Hindlimb muscle (tissue), 1 donor: Measurements from ENCODE around the gene BDNF. TPM values are rescaled to one million over a fixed set of nuclear protein-coding genes. Genes with fewer than 3 reads are reported as not detected.
"Not testable (repeated sequence)": the region's sequence is repeated elsewhere in the genome, so short reads cannot be mapped to it uniquely, and the experiment has no call there.

Experiments used
- DNase-seq: peaks from one replicate; pipeline ENCODE4 v3.0.0-alpha.2; 2013
- polyA plus RNA-seq: library from polyadenylated mRNA; unstranded; fragments of 120-200 nt; gene quantifications from one replicate; pipeline ENCODE4 v1.2.1, GENCODE V29; 2013; ENCODE audit not compliant: insufficient read length

Gene BDNF
- polyA plus RNA-seq: 1.0 TPM

- peak; percentile 34 for DNase-seq
Observed at GRCh38 chr11:27700351-27701301, at the start of gene BDNF. Gene BDNF (minus strand): TSS chr11:27700455. CDS start chr11:27658564, 41,891 bp downstream.

- DNase-seq: no peak
Observed at GRCh38 chr11:27740362-27741013, 40.2 kb upstream of the BDNF start.

GRCh38 chr11:27735281-27735680 lies 35.0 kb upstream of the BDNF start:
- no peak for DNase-seq

DNA sequence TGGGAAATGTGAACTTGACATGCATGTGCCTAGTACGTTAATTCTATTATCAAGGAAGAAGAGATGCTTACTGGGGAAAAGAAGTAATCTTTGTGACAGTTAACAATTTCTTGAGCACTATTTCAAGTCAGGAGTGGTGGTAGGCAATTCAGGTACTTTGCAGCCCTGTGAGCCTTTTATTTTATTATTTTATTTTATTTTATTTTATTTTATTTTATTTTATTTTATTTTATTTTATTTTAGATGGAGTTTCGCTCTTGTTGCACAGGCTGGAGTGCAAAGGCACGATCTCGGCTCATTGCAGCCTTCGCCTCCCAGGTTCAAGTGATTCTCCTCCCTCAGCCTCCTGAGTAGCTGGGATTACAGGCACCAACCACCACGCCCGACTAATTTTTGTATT lies 31.5 kb upstream of the BDNF start:
- not testable (repeated sequence) for DNase-seq

- no peak for DNase-seq
Observed at GRCh38 chr11:27726981-27727380, 26.7 kb upstream of the BDNF start.

GRCh38 chr11:27723687-27724086 lies 23.4 kb upstream of the BDNF start:
- DNase-seq: no peak

DNA sequence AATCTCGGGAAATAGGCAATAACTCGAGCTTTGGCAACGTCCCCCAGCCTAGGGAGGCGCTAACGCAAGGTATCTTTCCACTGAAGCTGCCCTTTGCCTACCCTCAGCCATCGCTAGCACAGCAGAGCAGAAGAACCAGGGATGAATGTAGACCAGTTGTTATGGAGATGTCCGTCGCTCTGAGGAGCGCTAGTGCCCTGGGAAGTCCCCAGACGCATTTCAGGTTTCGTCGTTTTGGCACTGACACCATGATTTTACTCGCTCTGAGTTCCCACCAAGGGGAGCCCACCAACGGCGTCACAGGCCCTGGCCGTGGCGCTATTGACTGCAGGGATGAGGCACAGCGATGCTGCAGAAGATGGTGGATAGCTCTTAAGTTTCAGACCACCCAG lies 22.7 kb upstream of the BDNF start:
- no peak for DNase-seq

DNA sequence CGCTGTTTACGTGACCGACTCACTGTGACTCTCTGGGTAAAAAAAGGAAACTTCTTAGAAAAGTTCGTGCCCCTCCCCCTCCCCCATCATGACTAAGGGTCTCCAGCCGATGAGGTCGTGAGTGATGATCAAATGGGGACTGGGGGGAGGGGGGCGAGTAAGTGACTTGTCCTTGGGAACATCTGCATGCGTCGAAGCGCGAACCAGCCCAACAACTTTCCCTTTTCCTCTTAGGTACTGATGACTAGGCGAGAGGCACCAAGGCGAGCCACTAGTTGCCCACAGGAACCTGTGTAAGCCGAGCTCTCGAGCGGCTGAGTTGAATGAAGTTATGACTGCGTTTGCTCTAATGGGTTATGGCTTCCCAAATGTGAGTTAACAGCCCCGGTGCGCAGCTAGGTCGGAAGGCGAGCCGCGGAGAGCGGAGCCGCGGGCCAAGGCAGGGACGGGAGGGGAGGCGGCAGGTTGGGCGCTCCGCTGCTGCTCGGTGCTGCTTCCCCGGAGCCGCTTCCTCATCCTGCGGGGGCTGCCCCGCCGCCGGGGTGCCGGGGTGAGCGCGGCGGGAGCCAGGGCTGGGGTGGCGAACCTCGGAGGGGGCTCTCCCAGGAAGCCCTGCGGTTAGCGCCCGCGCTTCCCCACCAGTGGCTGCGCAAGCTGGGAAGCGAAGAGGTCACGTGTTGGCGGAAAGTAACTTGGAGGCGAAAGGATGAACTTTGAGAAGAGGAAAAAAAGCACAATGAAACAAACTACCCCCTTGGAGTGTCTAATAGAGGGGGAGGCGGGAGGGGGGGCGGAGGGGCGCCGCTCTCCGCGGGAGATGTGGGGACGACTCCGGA lies 22.1 kb upstream of the BDNF start:
- no peak for DNase-seq

GRCh38 chr11:27721264-27722116 lies 21.2 kb upstream of the BDNF start:
- no peak for DNase-seq

- peak; percentile 50 for DNase-seq
Observed at GRCh38 chr11:27720277-27720830, 20.1 kb upstream of the BDNF start.

GRCh38 chr11:27719546-27719925 lies 19.3 kb upstream of the BDNF start:
- no peak for DNase-seq

DNA sequence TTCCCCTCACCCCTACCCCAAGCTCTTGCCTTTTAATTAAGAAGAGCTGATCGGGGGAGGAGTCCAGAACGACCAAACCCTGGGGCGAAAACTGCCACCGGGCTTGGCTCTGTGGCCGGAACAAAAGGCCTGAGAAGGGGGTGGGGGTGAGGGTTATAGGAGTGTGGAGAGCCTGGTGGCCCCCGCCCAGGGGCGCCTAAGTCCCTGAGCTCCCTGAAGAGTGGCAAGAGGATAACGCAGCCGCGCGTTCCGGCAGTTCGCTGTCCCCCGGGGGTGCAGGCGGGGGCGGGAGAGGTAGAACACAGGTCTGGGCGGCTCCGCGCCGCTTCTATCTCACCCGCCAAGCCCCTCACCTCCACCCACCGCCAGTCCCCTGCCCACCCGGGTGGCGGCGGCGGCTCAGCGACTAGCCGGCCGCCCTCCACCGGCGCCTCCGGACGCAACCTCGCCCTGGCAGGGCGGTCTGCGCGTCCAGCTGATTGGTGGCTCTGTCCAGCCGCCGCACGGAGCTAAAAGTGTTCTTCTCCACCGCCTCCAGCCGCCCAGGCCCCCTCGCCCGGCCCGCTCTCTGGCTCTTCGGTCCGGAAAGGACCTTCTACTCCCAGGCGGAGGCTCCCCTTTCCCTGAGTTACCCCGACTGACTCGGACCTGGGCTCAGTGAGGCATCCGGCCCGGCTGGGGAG lies 18.7 kb upstream of the BDNF start:
- DNase-seq: no peak

DNA sequence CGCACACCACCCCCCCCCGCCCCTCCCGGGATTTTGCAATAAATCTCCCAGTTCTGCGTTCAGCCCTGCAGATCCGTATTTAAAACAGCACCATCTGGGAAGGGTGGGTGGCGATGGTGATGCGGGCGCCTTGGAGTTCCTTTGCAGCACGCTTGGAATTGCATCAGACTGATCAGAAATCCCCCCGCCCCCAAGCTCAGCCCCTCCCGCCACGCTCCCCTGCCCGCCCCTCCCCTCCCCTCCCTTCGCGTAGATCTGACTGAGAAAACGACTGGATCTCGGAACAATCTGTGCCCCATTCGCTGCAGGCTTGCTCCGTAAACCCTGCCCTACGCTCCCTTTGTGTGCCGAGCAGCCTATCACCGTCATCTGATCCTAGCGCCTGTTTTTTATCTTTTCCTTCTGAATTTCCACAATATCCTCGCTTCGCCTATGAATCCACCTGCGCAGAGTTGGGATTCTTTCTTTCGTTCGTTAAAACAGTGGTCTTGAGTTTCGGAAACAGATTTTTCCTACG lies 18.1 kb upstream of the BDNF start:
- DNase-seq: no peak

DNA sequence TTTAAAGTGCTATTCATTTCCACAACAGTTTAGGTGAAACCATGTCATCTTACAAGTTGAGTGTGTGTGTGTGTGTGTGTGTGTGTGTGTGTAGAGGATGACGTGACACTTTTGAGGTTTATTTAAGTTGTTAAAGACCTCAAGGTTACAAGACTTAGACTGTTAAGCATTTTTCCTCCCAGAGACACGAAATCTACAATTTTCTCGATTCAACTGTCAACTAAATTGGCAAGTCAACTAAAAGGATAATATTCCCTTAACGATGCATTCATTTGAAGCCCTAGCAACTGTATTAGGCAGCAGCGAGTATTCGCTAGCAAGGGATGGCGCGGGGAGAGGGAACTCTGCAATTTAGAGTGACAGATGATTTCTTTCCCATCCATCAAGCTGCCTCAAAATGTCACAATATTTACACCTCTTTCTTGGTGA lies 17.6 kb upstream of the BDNF start:
- no peak for DNase-seq

- no peak for DNase-seq
Observed at GRCh38 chr11:27717377-27717776, 17.1 kb upstream of the BDNF start.

- no peak for DNase-seq
Observed at GRCh38 chr11:27716835-27717234, 16.6 kb upstream of the BDNF start.

DNA sequence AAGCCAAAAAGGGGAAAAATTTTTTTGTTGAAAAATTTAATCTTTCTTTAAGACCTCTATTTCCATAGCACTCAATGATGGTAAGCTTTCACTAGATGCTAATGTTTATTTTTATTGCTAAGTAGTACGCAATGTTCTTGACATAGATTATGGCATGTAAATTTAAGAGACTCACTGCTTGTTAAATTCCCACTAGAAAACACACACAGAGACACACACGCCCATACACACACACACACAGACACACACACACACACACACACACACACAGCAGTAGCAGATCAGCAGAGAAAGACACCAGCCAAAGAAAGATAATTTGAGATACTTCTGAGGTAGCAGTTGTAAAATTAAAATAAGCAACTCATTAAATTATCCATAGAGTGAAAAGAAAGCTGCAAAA lies 16.0 kb upstream of the BDNF start:
- DNase-seq: no peak

GRCh38 chr11:27711725-27712124 lies 11.5 kb upstream of the BDNF start:
- DNase-seq: no peak

DNA sequence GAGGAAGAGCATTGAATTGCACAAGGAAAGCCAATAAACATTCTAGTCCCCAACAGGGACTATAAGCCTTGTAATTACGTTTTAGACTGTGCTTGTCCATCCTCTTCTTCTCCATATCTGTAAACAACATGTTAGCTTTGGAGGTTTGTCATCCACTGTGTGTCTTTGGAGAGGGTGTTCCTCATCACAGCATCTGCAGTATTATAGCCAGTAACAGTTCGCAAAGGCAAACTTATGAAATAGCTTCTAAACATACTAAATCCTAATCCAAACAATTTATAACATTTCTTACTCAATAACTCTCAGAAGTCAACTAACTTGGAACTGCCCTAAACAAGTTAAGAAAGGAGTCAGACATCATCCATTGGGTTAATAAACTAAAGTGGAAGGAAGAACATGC lies 10.3 kb upstream of the BDNF start:
- no peak for DNase-seq

DNA sequence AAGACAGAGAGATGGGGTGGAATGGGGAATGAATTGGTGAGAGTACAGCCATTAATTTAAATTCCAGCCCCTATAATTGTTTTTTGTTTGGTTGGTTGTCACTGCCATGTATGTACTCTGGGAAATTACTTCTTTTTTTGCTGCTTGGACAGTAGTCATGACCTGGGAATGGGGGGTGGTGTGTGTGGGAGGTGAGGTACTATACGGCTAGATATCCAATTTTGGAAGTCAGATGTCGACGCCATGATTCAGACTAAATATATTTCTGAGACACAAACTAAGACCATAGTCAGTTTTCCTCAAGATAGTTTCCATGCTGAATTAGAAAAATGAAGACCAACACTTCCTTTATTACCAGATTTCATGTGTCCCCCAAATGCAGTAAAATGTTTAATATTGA lies 7.4 kb upstream of the BDNF start:
- no peak for DNase-seq
